Right ventricle myocardium superior (tissue), 1 donor: Measurements from ENCODE around the gene PGP. TPM values are rescaled to one million over a fixed set of nuclear protein-coding genes. Genes with fewer than 3 reads are reported as not detected.
"Not testable (repeated sequence)": the region's sequence is repeated elsewhere in the genome, so short reads cannot be mapped to it uniquely, and the experiment has no call there.

Experiments used
- ATAC-seq: fragments of 200-7000 bp; cut with Tn5 transposase; one replicate; pipeline ENCODE4 v1.9.1; 2020; ENCODE audit warnings: mild to moderate bottlenecking; ENCODE audit not compliant: poor library complexity
- DNase-seq: peaks from one replicate; pipeline ENCODE4 v3.0.0-alpha.2; 2020
- intact Hi-C: fragments of 100-400 bp; cut with DNase I; formaldehyde crosslinking; loops from one replicate; pipeline ENCODE4 v1.11.2; 2022
- total RNA-seq: library from RNA; stranded (reverse); fragmentation: NEBNext Ultra II Directional; extraction: Animal tissue kit (Norgen Biotek cat#: 25700); gene quantifications from one replicate; pipeline ENCODE4 v1.2.1, GENCODE V29; 2021
- donor health status: DM: no; HTN: yes; CAD: no; lungs with severe emphysema.

PGP gene
- total RNA-seq, 1 donor from 2014 or later = 34.7 TPM

GRCh38 chr16:2206780-2207433 is 7.7 kb downstream of the PGP start:
- intact Hi-C loops = no loop called here
- DNase-seq = no peak
- no peak for ATAC-seq

- intact Hi-C loops = no loop called here
These were observed 8.2 kb downstream of the PGP start for GRCh38 chr16:2206420-2206779.

GRCh38 chr16:2205967-2206313 is 8.7 kb downstream of the PGP start:
- intact Hi-C loops = no loop called here
- peak; percentile 9 for ATAC-seq
- DNase-seq = no peak

More at GRCh38 chr16:2206420-2206779, 8.2 kb downstream of the PGP start:
- DNase-seq (no peak), ATAC-seq (no peak)

- intact Hi-C loops = no loop called here
- peak; percentile 92 for DNase-seq
- ATAC-seq = peak; percentile 91
These were observed 9.3 kb downstream of the PGP start, which contains the start of gene MLST8 for GRCh38 chr16:2205104-2205966. MLST8 (plus strand) TSS chr16:2205454; CDS start chr16:2206086, 632 bp downstream.

- ATAC-seq (no peak), DNase-seq (no peak)
- intact Hi-C loops = no loop called here
These were observed 10.1 kb downstream of the PGP start for GRCh38 chr16:2204416-2205103.

GRCh38 chr16:2203119-2203688 is 11.4 kb downstream of the PGP start:
- intact Hi-C loops, DNase-seq, ATAC-seq: not testable (repeated sequence)

- ATAC-seq = no peak
- DNase-seq = no peak
- intact Hi-C loops = no loop called here
These were observed 14.3 kb downstream of the PGP start for GRCh38 chr16:2200313-2200712.

- DNase-seq = no peak
- intact Hi-C loops = no loop called here
- no peak for ATAC-seq
These were observed 15.0 kb downstream of the PGP start for GRCh38 chr16:2199621-2200139.

- DNase-seq = no peak
- intact Hi-C loops = no loop called here
- ATAC-seq = no peak
These were observed 15.5 kb downstream of the PGP start for GRCh38 chr16:2199095-2199494.

GRCh38 chr16:2198283-2198682 is 16.4 kb downstream of the PGP start:
- ATAC-seq (no peak), DNase-seq (no peak)
- intact Hi-C loops = no loop called here

- intact Hi-C loops = no loop called here
- no peak for DNase-seq
These were observed 16.9 kb downstream of the PGP start for GRCh38 chr16:2197765-2198164.

GRCh38 chr16:2196981-2197511 is 17.6 kb downstream of the PGP start:
- DNase-seq (no peak), ATAC-seq (no peak)
- intact Hi-C loops = no loop called here

More at GRCh38 chr16:2197765-2198164, 16.9 kb downstream of the PGP start:
- ATAC-seq = no peak

- DNase-seq = no peak
- ATAC-seq = peak; percentile 21
- intact Hi-C loops = no loop called here
These were observed 18.3 kb downstream of the PGP start, which contains the start of gene CASKIN1 for GRCh38 chr16:2196162-2196980. CASKIN1 (minus strand) TSS chr16:2196605; CDS start chr16:2196432, 173 bp downstream.

GRCh38 chr16:2195322-2196161 is 19.1 kb downstream of the PGP start:
- ATAC-seq = no peak
- DNase-seq = no peak
- intact Hi-C loops = no loop called here

GRCh38 chr16:2194852-2195321 is 19.8 kb downstream of the PGP start:
- intact Hi-C loops = no loop called here
- ATAC-seq = peak; percentile 59

GRCh38 chr16:2194166-2194834 is 20.3 kb downstream of the PGP start:
- ATAC-seq = no peak
- no peak for DNase-seq
- intact Hi-C loops = no loop called here

More at GRCh38 chr16:2194852-2195321, 19.8 kb downstream of the PGP start:
- DNase-seq = no peak

GRCh38 chr16:2191446-2191706 is 23.3 kb downstream of the PGP start:
- intact Hi-C loops = no loop called here
- ATAC-seq = peak; percentile 30
- DNase-seq = peak; percentile 58
